GM19455 (cell line): Measurements from ENCODE around the gene EIF3J.

ENCODE experiments used
- ATAC-seq: cut with Tn5 transposase; IDR thresholded peaks from one replicate; pipeline ENCODE4 v1.9.1; 2021; ENCODE audit not compliant: unreplicated experiment

The EIF3J gene

DNA sequence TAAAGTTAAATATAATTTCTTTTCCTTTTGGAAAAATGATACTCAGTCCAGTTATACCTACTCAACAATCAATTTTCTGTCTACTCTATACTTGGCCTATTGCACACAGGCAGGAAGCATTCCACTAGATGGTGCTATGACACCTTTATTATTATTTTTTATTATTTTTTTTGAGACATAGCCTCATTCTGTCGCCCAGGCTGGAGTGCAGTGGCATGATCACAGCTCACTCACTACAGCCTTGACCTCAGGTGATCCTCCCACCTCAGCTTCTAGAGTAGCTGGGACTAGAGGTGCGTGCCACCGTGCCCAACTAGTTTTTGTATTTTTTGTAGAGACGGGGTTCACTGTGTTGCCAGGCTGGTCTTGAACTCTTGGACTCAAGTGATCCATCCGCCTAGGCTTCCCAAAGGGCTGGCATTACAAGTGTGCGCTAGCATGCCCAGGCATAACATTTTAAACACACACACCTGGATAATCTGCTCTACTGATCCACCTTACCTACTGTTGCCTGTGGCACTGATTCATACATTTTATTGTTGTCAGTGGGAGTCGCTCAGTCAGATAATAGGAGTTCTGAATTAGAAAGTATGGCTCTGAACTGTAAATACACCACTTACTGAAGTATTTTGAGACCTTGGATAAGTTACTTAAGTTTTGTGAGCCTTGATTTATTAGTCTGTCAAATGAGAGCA is 56.2 kb downstream of the EIF3J start:
- ATAC-seq: no peak

- no peak for ATAC-seq
Observed at GRCh38 chr15:44595246-44595645, 58.3 kb downstream of the EIF3J start.

GRCh38 chr15:44595656-44596510 is 58.9 kb downstream of the EIF3J start:
- ATAC-seq: no peak

- ATAC-seq: no peak
Observed at GRCh38 chr15:44596511-44597010, 59.6 kb downstream of the EIF3J start.

DNA sequence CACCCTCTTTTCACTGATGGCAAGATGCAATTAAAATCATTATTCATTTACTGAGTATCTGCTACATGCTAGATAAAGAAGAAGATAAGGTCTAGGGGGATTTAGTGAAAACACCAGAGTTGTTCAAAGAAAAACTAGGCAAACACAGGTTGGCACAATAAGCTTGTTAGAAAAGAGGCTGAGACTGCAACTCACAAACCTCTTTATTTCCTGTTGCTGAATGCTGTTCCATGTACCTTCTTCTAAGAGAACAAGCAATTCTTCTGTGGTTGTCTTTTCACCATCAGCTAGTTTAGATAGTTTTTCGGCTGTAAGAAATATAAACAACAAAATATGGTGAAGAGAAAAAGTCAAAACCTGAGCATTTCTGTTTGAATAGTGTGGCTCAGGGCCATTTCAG is 61.1 kb downstream of the EIF3J start:
- no peak for ATAC-seq

DNA sequence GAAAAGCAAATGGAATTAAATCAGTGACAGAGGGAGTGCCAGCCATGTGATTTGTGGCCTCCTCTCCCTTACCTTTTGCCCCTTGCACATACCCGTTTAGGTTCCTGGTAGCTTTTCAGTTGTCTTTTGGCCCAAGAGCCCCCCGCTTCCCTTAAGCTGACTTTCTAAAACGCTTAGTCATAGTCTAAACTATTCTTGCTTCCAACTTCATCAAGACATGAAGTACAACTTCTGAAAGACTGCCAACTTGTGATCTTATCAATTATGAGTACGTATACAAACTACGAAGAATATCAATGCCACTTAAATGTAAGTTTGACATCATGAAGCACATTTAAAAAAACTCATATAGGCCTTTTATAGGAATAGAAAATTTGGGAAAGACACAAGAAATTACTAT is 61.9 kb downstream of the EIF3J start:
- ATAC-seq: no peak

- no peak for ATAC-seq
Observed at GRCh38 chr15:44603126-44603525, 66.2 kb downstream of the EIF3J start.

GRCh38 chr15:44606740-44607139 is 69.8 kb downstream of the EIF3J start:
- ATAC-seq: no peak
